Omental fat pad (tissue), 4 donors: ENCODE measurements around the gene CD3G. TPM values are rescaled to one million over a fixed set of nuclear protein-coding genes. Genes with fewer than 3 reads are reported as not detected.

Experiments used
- ATAC-seq: fragments of 150-250 bp; one replicate; pipeline ENCODE4 v1.9.1; 2016; ENCODE audit warnings: mild to moderate bottlenecking, moderate library complexity; ENCODE audit not compliant: low FRiP score
- DNase-seq: peaks from one replicate; pipeline ENCODE4 v3.0.0-alpha.2; 2019; ENCODE audit warnings: low spot score
- total RNA-seq, 4 donors: library from RNA; depleted of rRNA; stranded (reverse); fragments of >200 nt; gene quantifications; one replicate each; pipeline ENCODE4 v1.1.0, GENCODE V29; 2016
- TF ChIP-seq, protein P1 (sequence below), 3 donors: fragments of 450-650 bp; IDR thresholded peaks; one replicate each; pipeline ENCODE4 v1.5.1; 2016 to 2017; ENCODE audit warnings: antibody characterized with exemption in 3 of 3, mild to moderate bottlenecking in 3 of 3, moderate library complexity in 2 of 3

Gene CD3G
- total RNA-seq: 1 to 10 TPM; 1.0 to 2.1 (median 1.6) TPM

DNA sequence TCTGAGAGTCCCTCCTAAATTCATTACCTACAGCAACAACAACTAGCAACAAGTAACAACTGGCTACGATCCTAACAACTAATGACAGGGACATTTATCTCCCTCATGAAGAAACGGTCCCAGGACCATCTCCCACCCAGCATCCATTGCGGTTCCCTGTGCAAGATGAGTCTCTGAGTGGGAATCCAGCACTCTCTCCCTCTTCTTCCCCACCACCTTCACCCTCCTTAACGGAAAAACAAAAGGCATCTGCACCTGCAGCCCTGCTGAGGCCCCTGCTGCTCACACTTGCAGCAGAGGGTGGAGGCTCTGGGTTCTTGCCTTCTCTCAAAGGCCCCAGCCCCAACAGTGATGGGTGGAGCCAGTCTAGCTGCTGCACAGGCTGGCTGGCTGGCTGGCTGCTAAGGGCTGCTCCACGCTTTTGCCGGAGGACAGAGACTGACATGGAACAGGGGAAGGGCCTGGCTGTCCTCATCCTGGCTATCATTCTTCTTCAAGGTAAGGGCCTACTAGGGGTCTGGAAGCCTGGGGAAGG, at the start of gene CD3G:
Gene CD3G (plus strand): TSS at position 364 of the 535 bp plus-strand sequence. CDS start 80 bp downstream, at position 444.
- DNase-seq (no peak), ATAC-seq (no peak)
- TF ChIP-seq, protein P1, sequence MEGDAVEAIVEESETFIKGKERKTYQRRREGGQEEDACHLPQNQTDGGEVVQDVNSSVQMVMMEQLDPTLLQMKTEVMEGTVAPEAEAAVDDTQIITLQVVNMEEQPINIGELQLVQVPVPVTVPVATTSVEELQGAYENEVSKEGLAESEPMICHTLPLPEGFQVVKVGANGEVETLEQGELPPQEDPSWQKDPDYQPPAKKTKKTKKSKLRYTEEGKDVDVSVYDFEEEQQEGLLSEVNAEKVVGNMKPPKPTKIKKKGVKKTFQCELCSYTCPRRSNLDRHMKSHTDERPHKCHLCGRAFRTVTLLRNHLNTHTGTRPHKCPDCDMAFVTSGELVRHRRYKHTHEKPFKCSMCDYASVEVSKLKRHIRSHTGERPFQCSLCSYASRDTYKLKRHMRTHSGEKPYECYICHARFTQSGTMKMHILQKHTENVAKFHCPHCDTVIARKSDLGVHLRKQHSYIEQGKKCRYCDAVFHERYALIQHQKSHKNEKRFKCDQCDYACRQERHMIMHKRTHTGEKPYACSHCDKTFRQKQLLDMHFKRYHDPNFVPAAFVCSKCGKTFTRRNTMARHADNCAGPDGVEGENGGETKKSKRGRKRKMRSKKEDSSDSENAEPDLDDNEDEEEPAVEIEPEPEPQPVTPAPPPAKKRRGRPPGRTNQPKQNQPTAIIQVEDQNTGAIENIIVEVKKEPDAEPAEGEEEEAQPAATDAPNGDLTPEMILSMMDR (IDR thresholded peaks at IDR 0.05): no peak

DNA sequence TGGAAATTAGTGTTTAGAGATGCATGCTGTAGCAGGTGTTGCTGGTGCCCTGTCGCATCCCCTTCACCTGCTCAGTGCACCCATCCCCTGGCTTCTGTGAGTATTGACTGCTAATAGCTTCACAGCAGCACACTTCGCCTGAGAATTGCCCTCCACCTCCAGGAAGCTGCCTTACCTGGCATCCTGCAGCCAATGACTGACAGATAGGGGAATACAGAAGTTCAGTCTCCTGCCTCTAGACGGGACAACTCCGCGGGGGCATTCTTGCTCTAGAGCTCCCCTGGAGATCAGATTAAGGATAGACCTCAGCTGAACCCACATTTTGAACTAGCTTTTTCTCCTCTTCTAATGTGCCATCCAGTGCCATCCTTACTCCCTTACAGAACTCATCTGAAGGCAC, 48.9 kb upstream of the CD3G start:
- ATAC-seq (no peak), DNase-seq (no peak)
- TF ChIP-seq, protein P1 (IDR thresholded peaks at IDR 0.05): no peak

GRCh38 chr11:118295815-118296454, 48.2 kb upstream of the CD3G start:
- ATAC-seq (no peak), DNase-seq (no peak)

DNA sequence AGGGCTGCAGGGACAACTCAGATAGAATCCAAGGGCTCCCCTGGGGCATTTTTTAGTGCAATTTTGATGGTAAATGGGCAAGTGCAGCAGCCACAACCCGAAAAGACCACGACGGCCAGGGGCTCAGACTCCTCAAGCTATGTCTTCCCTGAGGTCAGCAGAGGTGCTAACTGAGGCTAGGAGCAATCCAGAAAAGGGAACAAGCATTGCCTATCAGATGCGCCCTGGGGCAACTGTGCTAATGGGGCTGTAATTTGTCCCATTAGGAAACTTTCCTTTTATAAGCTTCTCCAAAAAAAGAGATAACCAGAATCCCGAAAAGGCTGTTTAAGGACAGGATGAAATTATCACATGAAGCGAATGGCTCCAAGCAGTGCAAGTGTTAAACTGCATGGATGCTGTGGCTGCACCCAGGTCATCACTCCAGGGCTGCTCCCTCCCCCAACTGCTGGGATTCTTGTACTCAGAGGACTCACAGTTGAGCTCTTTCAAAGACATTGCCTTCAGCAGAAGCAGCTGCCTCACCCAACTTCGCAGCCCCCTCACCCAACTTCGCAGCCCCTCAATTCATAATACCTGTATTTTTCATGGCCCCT, 42.4 kb upstream of the CD3G start:
- TF ChIP-seq, protein P1 (IDR thresholded peaks at IDR 0.05): no peak
- ATAC-seq (no peak), DNase-seq (no peak)

More at GRCh38 chr11:118295815-118296454, 48.2 kb upstream of the CD3G start:
- TF ChIP-seq, protein P1 (IDR thresholded peaks at IDR 0.05): no peak

DNA sequence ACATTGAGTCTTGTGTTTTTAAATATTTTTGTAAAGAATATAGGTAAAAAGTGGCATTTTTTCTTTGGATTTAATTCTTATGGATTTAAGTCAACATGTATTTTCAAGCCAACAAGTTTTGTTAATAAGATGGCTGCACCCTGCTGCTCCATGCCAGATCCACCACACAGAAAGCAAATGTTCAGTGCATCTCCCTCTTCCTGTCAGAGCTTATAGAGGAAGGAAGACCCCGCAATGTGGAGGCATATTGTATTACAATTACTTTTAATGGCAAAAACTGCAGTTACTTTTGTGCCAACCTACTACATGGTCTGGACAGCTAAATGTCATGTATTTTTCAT, 39.9 kb upstream of the CD3G start:
- no peak for ATAC-seq
- no peak for DNase-seq
- TF ChIP-seq, protein P1 (IDR thresholded peaks at IDR 0.05): no peak

GRCh38 chr11:118304568-118305248, 39.4 kb upstream of the CD3G start, which contains the start of gene CD3E:
TSS of gene CD3E (plus strand) at chr11:118304730. CDS start at chr11:118304953, 223 bp downstream.
- TF ChIP-seq, protein P1 (IDR thresholded peaks at IDR 0.05): no peak
- DNase-seq: no peak
- no peak for ATAC-seq
